Brain microvascular endothelial cell (primary cell): ENCODE measurements around the gene PBX3.

Experiments used
- DNase-seq: peaks from one replicate; pipeline ENCODE4 v3.0.0-alpha.2; 2020
- H3K27ac ChIP-seq: fragments of 250-450 bp; sonication (Bioruptor Pico); 2 replicates; pipeline ENCODE4 v1.5.1; 2020; ENCODE audit warnings: mild to moderate bottlenecking, moderate library complexity
- H3K27me3 ChIP-seq: fragments of 250-450 bp; sonication (Bioruptor Pico); replicated peaks from 2 replicates; pipeline ENCODE4 v1.5.1; 2020; ENCODE audit warnings: mild to moderate bottlenecking
- H3K36me3 ChIP-seq: fragments of 250-450 bp; sonication (Bioruptor Pico); replicated peaks from 2 replicates; pipeline ENCODE4 v1.5.1; 2020; ENCODE audit warnings: mild to moderate bottlenecking
- H3K4me3 ChIP-seq: 2 replicates; pipeline ENCODE4 v1.5.1; 2011; ENCODE audit warnings: low read depth, mild to moderate bottlenecking, control low read depth, low read length, moderate library complexity
- in situ Hi-C: cut with HindIII; loops from 2 replicates; pipeline ENCODE4 v1.10.0; 2017; ENCODE audit warnings: low sequenced_read_pairs, low pct_ligation_motif_present
- TF ChIP-seq, protein P1 (sequence below): IDR thresholded peaks from 2 replicates; pipeline ENCODE4 v1.5.1; 2011; ENCODE audit warnings: low read depth, mild to moderate bottlenecking, moderate library complexity, low read length, control low read depth, inconsistent platforms; ENCODE audit errors: missing control alignments

The PBX3 gene

GRCh38 chr9:125763394-125763801 is 16.2 kb downstream of the PBX3 start:
- TF ChIP-seq, protein P1, sequence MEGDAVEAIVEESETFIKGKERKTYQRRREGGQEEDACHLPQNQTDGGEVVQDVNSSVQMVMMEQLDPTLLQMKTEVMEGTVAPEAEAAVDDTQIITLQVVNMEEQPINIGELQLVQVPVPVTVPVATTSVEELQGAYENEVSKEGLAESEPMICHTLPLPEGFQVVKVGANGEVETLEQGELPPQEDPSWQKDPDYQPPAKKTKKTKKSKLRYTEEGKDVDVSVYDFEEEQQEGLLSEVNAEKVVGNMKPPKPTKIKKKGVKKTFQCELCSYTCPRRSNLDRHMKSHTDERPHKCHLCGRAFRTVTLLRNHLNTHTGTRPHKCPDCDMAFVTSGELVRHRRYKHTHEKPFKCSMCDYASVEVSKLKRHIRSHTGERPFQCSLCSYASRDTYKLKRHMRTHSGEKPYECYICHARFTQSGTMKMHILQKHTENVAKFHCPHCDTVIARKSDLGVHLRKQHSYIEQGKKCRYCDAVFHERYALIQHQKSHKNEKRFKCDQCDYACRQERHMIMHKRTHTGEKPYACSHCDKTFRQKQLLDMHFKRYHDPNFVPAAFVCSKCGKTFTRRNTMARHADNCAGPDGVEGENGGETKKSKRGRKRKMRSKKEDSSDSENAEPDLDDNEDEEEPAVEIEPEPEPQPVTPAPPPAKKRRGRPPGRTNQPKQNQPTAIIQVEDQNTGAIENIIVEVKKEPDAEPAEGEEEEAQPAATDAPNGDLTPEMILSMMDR: no peak
- H3K4me3 ChIP-seq: no peak overlapping the region
- no peak overlapping the region for H3K27ac ChIP-seq
- in situ Hi-C loops: no loop called here
- no peaks in the 10 kb centered on the region for H3K27me3 ChIP-seq
- H3K36me3 ChIP-seq: no peaks in the 10 kb centered on the region
- no peak for DNase-seq

- Histone ChIP-seq H3K27ac (no peak overlapping the region), H3K4me3 (no peak overlapping the region), H3K36me3 (no peaks in the 10 kb centered on the region), H3K27me3 (no peaks in the 10 kb centered on the region)
- TF ChIP-seq, protein P1: no peak
- DNase-seq: no peak
- in situ Hi-C loops: no loop called here
These were observed 17.0 kb downstream of the PBX3 start for GRCh38 chr9:125764198-125764597.

DNA sequence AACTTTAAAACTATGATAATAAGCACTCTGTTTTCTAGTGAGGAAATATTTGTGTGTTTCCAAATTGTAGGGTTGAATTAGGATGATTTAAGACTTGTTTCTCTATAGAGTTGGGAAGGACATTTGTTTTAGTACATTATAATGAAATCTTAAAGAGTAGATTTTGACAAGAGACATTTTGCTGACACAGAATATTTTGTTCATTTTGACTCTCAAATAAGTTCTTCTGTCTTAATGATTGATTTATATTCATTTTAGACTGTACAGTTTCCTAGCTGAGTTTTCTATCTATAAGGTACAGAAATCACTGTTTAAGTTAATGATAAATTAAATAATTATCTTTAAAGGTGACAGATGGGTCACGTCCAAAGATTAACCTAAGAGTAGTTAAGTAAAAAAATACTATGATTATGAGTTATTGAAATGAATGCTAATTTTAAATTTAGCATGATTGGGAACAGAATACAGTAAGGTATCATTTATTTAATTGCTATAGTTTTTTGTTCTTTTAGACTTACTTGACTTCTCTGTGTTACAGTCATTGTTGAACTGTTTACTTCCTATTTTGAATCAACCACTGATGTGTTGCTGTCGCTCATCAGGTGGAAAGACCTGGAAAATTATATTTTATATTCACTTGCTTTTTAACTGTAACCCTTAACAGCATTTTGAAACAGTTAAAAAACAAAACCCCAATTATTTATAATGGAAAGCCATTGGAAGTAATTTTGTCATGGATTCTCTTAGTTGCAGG is 19.5 kb downstream of the PBX3 start:
- no peak overlapping the region for H3K4me3 ChIP-seq
- no peaks in the 10 kb centered on the region for H3K27me3 ChIP-seq
- TF ChIP-seq, protein P1: no peak
- in situ Hi-C loops: no loop called here
- no peak overlapping the region for H3K27ac ChIP-seq
- no peak for DNase-seq
- no peaks in the 10 kb centered on the region for H3K36me3 ChIP-seq

DNA sequence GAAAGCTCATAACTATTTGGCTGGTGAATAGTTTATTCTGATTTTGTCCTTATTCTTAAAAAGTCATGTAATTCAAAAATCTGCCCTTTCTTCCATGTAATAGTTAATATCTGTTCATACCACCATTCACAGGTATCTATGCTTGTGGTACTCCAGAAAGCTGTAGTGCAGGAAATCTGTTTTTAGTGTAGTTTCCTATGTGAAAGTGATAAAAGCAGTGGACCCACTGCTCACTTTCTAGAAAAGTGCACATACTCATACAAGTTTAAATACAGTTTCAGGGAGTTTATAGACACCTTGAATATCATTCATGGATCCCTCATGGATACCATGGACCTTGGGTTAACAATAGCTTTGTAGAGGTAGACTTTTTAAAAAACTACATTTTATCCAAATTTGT is 20.2 kb downstream of the PBX3 start:
- DNase-seq: no peak
- in situ Hi-C loops: no loop called here
- H3K36me3 ChIP-seq: no peaks in the 10 kb centered on the region
- no peaks in the 10 kb centered on the region for H3K27me3 ChIP-seq
- H3K4me3 ChIP-seq: no peak overlapping the region
- TF ChIP-seq, protein P1: no peak
- no peak overlapping the region for H3K27ac ChIP-seq

- H3K36me3 ChIP-seq: no peaks in the 10 kb centered on the region
- no peak overlapping the region for H3K27ac ChIP-seq
- in situ Hi-C loops: no loop called here
- no peak overlapping the region for H3K4me3 ChIP-seq
- DNase-seq: no peak
- TF ChIP-seq, protein P1: no peak
- no peaks in the 10 kb centered on the region for H3K27me3 ChIP-seq
These were observed 21.6 kb downstream of the PBX3 start for GRCh38 chr9:125768803-125769202.

DNA sequence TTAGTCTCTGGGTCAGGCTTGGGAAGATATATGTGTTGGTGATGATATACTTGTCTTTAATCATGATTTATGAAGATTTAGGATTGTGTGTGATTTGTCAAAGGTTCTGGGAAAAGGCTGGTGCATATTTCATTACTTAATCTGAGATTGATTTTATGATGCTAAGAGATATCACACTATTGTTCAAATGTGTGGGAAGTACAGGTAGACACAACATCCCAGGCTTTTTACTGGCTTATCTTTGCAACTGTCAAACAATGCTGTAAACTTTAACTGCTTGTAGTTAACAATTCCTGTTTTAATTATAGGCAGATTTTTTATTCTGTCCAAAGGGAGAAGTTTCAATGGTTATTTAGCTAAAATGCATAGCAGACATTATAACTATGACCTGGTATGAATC is 23.9 kb downstream of the PBX3 start:
- H3K27ac ChIP-seq: no peak overlapping the region
- no peaks in the 10 kb centered on the region for H3K27me3 ChIP-seq
- DNase-seq: no peak
- in situ Hi-C loops: no loop called here
- TF ChIP-seq, protein P1: no peak
- H3K36me3 ChIP-seq: no peaks in the 10 kb centered on the region
- no peak overlapping the region for H3K4me3 ChIP-seq
